Adipose tissue (tissue), 3 donors: ENCODE measurements around the gene DCLK1. TPM values are rescaled to one million over a fixed set of nuclear protein-coding genes. Genes with fewer than 3 reads are reported as not detected.

ENCODE experiments used
- H3K27ac ChIP-seq: one replicate; pipeline ENCODE4 v1.5.1; 2013; ENCODE audit warnings: low read depth, low read length
- WGBS, 3 donors: extraction: QIAGEN DNeasy Blood & Tissue Kit; methylation state at CpG; one replicate each; pipeline ENCODE4 v1.1.7; 2013; 5-methylcytosine and 5-hydroxymethylcytosine counted together
- polyA plus RNA-seq, 3 donors: library from polyadenylated mRNA; stranded (reverse); fragments of 200-250 nt; gene quantifications; one replicate each; pipeline ENCODE4 v1.2.3, GENCODE V29; 2013
- donor health status: healthy with polysubstance abuse.
- donor health status: Bipolar disorder and iron deficiency.
- donor health status: healthy.

Gene DCLK1
- polyA plus RNA-seq, 3 donors: 1.2 to 113 (median 7.3) TPM

DNA sequence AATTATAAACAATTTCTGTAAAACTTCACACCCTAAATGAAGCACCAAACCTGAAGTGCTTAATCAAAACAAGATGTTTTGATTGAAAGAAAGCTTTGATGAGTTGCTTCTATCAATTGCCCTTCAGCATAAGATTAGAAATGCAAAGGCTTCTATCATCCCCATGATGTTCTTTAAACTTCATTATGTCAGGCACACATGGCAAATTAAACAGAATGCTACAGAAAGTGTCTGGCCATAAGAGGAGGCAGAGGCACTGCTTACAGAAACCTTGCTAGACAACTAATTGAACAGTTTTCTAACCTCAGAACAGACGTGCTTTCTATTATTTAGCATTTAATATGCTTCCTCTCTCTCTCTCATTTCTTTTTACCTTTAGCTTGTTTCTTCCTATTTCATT, 228.1 kb downstream of the DCLK1 start:
- 40 to 77% (median 65%) methylated on average over 1 of the region's 1 CpG for WGBS, 3 donors
- no peak overlapping the region for H3K27ac ChIP-seq

DNA sequence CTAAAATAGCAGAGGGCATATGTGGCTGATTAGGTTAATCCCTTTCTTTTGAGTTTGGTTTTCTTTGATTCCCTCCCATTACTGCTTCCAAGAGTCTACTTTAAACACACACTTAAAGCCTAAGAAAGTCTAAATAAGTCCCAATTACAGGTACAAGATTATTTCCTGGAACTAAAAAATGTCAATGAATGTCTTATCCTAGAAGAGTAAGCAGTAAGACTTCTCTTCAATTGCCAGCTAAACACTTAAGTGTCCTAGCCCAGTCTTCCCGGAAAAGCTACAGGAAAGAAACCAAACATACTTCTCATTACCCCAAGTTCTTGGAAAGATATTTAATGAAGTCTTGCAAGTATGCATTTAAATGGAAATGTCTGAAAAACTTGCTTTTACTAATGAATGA, 233.1 kb downstream of the DCLK1 start:
- WGBS, 3 donors: 72 to 82% (median 77%) methylated on average over 1 of the region's 1 CpG

DNA sequence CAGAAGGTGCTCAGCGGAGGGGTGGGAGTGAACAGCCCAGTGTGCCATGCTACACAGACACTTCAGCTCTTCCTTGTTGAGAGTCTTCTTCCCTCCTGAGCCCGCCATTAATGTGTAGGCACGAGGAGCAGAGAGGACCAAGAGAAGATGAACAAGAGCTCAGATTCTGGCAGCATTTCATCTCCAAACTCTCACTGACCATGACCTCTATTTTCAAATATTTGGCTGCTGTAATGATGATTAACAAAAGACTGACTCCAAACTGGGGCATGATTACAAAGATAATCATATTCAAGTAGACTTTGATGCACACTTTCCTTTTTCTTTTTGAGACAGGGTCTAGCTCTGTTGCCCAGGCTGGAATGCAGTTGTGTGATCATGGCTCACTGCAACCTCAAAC, 236.5 kb downstream of the DCLK1 start:
- WGBS, 3 donors: 79 to 87% (median 83%) methylated on average over 3 of the region's 3 CpGs
- no peak overlapping the region for H3K27ac ChIP-seq

More for the DNA sequence above, 233.1 kb downstream of the DCLK1 start:
- no peak overlapping the region for H3K27ac ChIP-seq

DNA sequence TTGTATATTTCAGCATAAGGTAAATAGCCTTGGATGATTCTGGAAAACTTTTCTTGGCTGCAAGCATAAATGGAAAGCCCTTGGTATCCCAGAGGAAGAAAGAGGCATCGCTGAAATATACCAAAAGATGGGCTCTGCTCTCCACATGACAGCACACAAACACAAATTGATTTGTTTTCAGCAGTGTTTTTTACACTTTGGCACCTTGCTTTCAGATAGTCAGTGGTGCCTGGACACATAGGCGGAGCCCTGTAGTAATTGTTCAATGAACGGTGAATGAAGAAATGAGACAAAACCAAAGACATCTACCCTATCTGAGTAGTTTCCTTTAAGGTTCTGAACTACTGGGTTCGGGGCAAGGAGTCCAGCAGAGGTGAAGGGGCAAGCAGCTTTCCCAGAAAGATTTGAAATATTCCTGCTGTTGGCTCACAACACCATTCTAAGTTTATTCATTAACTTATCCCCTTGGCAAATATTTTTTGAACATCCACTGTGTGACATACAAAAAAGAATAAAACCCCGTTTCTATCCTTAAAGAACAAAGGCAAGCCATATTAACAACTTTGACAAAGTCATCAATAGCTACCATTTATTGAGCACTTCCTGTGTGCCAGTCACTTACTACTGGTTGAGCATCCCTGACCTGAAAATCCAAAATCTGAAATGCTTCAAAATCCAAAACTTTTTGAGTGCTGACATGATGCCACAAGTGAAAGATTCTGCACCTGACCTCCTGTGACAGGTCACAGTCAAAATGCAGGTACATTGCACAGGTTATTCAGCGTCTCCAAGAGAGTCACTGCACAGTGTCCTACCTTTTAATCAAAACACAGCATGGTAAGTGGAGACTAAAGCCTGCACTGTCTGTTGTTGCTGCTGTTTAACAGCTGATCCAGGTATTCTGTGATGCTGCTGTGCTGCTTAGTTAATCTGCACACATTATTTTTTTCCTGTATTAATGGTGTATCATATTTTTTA, 238.1 kb downstream of the DCLK1 start:
- 50 to 83% (median 81%) methylated on average over 6 of the region's 6 CpGs for WGBS, 3 donors

DNA sequence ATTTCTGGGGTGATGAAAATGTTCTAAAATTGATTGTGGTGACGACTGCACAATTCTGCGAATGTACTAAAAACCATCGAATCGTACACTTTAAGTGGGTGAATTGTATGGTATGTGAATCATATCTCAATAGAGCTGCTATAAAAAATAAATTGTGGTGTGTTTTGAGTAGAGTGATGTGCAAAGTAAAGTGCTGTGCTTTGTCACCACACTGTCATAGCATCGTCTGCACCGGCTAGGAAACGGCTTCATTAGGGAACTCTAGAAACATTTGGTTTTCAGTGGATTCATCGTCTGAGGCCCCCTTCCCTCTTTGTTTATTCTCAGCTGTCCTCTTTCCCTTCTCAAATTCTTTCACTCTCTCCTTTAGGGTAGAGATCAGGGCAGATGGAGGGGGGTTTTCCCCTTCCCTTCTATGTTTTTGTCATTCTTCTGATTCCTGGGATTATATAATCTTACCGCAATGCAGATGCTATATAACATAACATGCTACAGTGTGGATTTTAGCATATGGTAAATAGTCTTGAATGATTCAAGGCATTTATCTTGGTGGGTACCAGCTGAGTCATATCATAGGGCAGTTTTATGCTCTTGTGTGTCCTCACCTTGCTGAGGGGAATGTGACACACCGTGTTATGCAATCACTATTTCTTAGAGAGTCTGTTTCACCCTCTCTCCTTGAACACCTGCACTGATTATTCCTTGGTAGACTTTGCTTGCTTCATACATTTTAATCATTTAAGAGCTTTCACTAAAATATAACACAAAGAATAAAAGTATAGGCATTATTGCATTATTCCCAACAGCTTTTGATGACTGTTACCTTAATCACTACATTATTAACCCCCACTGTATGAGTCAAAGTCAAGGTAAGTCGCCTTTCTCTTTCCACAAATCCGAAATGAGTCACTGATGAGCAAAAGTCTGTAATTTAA, 239.4 kb downstream of the DCLK1 start:
- WGBS, 3 donors: 66 to 79% (median 76%) methylated on average over 12 of the region's 12 CpGs
- no peak overlapping the region for H3K27ac ChIP-seq

More for the DNA sequence above, 238.1 kb downstream of the DCLK1 start:
- no peak overlapping the region for H3K27ac ChIP-seq

DNA sequence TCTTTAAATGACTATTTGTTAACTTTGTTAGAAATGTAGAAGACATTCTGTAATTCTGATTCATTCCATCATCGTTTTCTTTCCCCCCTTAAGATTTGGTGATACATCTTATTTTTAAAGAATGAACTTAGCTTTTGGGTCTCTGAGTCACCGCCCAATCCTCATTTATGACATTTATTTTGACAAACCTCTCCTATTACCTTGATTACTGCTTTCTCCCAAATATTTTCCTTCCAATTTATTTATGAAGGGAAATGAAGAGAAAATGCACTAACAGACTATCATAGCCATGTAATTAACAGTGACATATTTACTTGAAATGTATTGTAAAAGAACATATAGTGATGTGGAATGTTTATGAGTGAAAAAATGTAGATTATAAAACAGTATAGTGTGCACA, 241.6 kb downstream of the DCLK1 start:
- no peak overlapping the region for H3K27ac ChIP-seq
- WGBS, 3 donors: 77 to 84% (median 82%) methylated on average over 2 of the region's 2 CpGs

DNA sequence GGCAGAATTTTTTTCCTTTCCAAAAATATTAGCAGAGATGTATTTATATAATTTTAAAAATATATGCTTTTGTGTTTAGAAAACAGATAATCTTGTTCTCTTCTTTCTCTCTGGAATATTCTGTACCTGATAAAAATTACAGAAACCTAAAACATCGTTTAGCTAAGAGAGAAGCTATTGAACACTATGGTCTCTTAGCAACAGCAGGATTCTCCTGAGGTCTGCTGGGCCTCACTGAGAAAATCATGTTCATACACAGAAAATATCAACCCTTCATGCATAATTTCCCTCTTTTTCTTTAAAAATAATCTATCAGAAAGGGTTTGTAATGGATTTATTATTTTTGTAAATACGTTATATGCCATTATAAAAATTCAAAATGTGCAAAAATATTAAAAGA, 242.2 kb downstream of the DCLK1 start:
- WGBS, 3 donors: 28 to 53% (median 47%) methylated on average over 2 of the region's 2 CpGs
- H3K27ac ChIP-seq: no peak overlapping the region

DNA sequence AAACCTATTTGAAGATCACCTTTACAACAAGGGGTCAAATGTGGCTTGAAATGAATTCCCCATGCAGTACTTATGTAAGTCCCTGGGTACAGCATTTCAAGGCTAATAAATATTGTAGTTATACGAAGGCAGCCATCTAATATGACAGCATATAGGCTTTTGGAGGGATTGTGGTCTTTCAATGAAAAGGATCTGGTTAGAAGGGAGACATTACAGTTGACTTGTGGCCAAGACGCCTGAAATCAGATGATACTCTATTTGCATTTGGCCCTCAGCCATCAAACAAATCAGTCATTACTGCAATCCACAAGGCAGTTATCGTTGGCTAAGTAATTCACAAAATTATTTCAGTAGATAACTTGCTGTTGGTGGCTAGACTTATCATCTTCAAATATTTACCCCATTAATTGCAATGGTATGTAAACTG, 242.7 kb downstream of the DCLK1 start:
- WGBS, 3 donors: 16 to 45% (median 40%) methylated on average over 3 of the region's 3 CpGs
- no peak overlapping the region for H3K27ac ChIP-seq

DNA sequence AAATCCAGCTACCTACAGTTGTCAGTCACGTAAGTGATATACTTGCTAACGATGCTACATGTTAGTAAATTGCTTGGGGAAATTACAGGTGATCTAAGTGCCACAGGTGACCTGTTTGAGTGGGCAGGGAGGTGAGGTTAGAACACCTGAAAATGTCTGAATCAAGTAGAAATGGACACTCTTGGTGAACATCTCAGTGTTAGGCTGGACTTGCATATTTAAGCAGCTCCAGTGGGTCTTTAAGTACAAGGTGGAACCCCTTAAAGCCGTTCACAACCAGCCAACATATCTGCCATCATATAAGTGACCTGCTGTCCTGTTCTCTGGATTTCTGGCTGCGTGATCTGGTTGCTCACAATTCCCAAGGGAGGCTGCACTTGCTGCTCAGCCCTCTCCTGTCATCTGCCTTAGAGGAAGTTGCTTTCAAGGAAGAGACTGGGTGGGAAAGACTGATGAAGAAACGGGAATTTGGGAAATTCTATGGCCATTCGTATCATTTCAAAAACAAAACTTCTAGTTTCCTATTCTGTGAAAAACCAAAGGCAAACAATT, 244.0 kb downstream of the DCLK1 start:
- 62 to 72% (median 69%) methylated on average over 6 of the region's 6 CpGs for WGBS, 3 donors
- H3K27ac ChIP-seq: no peak overlapping the region

DNA sequence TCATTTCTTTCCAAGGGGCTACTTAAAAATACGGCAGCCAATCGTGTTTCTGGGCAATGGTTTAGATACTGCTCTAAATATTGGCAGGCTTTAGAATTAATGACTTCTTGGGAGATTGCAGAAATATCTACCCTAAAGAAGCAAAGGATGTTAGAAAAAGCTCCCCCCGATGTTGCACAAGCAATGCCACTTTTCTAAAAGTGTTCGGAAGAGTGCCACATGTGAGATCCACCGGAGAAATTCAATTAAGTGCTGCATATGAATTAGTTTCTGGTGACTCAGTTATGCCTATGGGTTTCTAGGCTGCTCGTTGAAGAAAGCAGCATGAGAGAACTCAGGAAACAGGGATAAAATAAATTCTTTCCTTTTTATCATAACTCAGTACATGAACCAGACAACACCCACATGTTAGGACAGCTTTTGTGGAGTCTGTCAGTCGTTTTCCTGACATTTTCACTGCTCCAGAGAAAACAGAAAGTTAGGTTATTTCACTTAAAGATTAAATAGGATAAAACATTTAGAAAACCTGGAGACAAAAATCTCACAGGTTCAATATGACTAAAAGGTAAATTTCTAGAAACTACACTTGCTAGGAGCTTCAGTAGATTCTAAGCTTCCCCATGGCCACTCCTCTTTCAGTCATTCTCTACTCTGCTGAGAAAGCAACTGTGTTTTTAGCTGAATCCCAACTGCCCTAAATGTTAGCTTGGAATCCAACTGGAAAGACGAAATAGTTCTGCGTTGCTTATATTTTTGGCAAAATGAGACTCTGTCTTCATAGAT, 244.7 kb downstream of the DCLK1 start:
- no peak overlapping the region for H3K27ac ChIP-seq
- 64 to 68% (median 67%) methylated on average over 9 of the region's 9 CpGs for WGBS, 3 donors

DNA sequence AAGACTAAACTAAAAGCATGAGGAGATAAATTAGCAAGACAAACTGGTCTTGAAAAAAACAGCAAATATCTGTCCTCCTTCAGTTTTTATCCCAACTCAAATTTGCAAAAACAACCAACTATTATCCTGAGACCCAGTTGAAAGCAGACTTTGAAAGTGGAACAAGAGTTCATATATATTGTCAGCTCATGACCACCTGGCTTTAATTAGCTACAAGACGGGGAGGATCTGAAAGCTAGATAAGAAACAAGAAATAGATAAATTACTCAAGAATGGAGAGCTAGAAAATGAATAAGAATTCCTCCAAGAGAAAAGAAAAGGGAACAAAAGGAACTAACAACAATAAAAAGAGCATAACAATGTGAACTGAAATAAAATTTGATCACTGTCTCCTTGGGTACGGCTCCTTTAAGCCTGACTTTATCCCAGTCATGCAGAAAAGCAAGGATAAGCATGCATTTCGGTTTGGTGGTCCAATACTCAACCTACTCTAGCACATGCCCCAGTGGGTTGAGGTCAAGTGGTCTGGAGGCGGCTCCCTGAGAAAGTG, 246.9 kb downstream of the DCLK1 start:
- 60 to 71% (median 69%) methylated on average over 4 of the region's 4 CpGs for WGBS, 3 donors
- H3K27ac ChIP-seq: no peak overlapping the region

DNA sequence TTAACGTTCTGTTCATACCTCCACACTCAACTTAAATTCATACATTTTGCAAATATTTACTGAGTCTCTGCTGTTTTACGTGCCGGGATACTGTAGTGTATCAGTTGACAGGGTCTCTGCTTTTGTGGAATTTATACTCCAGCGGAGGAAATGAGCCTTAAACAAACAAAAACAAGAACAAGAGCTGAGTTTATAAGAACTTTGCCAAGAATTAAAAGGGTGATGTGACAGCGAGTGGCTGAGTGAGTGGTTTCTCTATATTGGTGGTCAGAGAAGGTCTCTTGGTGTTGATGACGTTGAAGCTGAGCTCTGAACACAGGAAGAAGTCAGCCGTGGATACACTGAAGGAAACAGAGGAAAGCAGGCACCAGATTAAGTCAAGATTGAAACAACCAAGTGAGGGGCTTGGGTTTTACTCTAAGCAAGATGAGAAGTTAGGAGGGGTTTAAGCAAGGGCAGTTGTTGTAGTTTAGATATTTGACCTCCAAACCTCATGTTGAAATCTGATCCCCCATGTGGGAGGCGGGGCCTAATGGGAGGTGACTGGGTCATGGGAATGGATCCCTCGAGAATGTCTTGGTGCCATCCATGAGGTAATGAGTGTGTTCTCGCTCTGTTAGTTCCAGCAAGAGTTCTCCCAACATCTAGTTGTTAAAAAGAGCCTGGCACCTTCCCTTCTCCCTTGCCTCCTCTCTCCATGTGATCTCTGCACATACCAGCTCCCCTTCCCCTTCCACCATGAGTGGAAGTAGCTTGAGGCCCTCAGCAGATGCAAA, 248.3 kb downstream of the DCLK1 start:
- no peak overlapping the region for H3K27ac ChIP-seq
- WGBS, 3 donors: 50 to 76% (median 70%) methylated on average over 10 of the region's 10 CpGs

DNA sequence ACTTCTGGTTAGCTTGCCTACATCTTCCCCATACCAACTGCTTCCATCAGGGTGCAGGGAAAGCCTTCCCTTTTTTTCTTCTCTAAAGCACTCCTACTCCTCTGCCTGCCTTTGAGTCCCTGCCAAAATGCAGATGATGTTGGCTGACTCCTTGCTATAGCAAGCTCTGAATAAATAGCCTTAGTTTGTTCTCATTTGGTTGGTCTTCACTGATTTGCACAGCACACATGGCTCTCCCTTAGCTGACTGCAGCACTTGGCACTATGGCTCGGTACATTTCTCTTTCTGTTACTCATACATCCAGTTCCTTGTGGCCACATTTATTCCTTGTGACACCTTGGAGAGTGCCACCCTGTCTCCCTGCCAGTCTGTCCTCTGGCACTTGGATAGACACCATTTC, 249.8 kb downstream of the DCLK1 start:
- H3K27ac ChIP-seq: no peak overlapping the region
- 47 to 71% (median 58%) methylated on average over 1 of the region's 1 CpG for WGBS, 3 donors

DNA sequence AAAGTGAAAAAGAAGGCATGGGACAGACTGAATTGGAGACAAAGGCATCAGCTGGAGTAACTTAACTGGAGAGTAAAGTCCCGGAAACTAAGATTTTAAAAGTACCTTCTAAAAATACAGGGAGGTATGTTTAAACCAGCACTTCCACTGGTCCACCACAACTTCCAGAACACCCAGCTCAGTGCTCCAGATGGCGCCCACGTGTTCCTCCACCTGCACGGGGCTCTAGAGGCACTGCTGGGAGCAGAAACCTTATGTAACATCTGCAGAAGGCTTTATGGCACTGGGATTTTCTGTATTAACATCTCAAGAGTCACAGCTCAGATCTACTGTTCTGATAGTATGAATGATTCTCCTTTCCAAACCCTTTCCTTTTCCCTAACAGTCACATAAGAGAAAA, 252.1 kb downstream of the DCLK1 start:
- H3K27ac ChIP-seq: no peak overlapping the region
- 68 to 83% (median 77%) methylated on average over 4 of the region's 4 CpGs for WGBS, 3 donors

DNA sequence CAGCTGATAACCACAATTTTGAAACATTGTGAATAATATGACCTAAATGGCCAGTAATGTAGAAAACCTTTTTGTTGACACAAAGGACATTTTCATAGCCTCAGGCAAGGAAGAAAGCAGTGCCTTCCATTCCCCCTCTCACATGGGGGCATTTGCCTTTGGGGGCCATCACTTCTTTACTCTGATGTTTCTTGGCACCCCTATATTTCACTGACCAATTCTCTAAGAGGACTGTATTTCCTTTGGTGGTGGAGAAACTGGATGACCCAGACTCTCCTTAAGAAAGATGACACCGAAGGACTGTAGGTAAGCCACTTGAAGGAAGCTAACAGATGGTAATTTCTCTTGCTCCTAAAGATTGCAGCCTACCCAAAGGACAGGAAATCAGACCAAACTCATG, 254.6 kb downstream of the DCLK1 start:
- 74 to 95% (median 93%) methylated on average over 1 of the region's 1 CpG for WGBS, 3 donors
- no peak overlapping the region for H3K27ac ChIP-seq

DNA sequence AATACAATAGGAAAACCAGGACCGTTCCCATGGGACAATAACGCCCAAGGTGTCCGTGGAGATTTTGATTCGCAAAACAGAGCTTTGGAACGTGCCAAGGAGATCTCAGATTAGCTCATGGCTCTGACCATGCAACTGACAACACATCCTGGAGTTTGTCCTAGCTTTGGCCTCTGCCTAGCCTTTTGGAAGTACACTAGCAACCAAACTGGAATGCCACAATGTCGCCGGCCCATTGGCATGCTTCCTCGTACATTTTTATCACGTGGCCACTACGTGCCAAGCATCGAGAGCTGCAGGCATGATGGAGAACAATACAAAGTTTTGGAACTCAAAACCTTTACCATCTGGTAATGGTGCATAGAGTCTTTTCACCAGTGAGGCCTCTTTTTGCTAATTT, 256.5 kb downstream of the DCLK1 start:
- H3K27ac ChIP-seq: no peak overlapping the region
- 83 to 90% (median 84%) methylated on average over 11 of the region's 11 CpGs for WGBS, 3 donors

DNA sequence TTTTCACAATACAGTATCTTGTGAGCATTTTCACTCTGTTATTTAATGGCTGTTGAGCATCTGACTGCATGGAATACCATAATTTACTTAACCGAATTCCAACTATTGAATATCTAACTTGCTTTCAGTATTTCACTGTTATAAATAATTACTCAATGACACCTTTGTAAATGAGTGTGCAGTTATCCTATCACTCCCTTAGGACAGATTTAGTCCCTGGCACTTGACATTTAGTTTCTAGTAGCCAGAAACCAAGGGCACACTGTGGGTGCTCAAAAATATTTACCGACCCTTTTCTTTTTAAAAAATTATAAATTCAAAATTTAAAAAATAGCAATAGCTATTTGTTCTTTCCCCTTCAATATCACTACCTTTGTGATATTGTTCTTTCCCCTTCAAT, 258.8 kb downstream of the DCLK1 start:
- WGBS, 3 donors: 75 to 99% (median 95%) methylated on average over 2 of the region's 2 CpGs
- no peak overlapping the region for H3K27ac ChIP-seq
